ENCODE results near the gene CAPZA1. TPM values are rescaled to one million over a fixed set of nuclear protein-coding genes. Genes with fewer than 3 reads are reported as not detected.
A peak's percentile ranks its signal among the peaks of the same experiment; 100 is the strongest.

CAPZA1 gene
- total RNA-seq, 2 donors from 2014 or later, result 48.1 to 59.9 TPM

DNA sequence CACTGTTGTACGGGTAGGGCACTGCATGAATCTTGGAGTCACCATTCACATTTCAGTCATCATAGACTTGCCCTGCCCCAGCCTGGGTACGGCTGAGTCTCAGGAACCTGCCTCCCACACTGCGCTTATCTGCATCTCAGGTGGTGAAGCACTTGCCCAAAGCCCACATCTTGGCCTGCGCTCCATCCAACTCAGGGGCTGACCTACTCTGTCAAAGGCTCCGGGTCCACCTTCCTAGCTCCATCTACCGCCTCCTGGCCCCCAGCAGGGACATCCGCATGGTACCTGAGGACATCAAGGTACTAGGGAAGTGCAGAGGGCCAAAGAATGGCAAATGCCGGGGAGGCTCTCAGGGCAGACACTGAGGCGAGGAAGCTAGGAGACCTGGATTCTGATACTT is 75.6 kb downstream of the CAPZA1 start:
- DNase-seq, result no peak
- intact Hi-C loops (cut with DNase I), result no loop called here
- ATAC-seq, result no peak

- intact Hi-C loops (cut with DNase I), result no loop called here
- no peak for ATAC-seq
- no peak for DNase-seq
Observed at GRCh38 chr1:112696578-112697314, 77.1 kb downstream of the CAPZA1 start.

GRCh38 chr1:112697781-112698201 is 78.2 kb downstream of the CAPZA1 start:
- intact Hi-C loops (cut with DNase I), result no loop called here

DNA sequence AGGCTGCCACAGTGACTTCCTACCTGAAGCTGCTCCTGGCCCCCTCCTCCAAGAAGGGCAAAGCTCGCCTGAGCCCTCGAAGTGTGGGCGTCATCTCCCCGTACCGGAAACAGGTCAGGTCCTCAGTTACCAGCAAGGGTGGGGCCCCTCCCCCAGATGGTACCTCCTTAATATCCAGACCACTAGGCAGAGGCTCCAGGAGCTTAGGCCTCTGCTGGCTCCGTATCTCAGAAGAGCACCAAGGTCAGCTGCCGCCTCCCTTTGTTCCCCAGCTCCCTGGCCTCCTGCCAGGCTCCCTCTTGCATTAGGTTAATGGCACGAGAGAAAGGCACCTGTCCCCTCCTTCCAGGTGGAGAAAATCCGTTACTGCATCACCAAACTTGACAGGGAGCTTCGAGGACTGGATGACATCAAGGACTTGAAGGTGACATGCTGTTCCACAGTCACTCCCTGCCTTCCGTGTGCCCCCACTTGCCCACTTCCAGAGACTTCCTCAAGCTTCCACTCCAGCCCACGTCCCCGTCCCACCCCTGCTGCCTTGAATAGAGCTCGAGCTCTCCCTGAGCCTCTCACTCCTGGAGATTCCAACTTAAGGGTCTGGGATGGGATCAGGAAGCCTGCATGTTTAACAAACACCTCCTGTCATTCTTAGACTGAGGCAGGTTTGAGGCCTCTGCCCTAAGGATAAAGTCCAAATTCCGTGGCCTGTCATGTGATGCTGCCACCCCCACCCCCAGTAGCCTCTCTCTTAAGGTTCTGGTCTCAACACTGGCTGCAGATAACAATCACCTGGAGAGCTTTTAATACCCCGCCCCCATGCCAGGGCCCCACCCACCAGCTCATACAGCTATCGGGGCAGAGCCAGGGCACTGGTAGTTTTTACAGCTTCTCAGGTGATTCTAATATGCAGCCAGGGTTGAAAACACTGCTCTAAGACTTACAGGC is 79.0 kb downstream of the CAPZA1 start:
- peak; percentile 62 for DNase-seq
- intact Hi-C loops (cut with DNase I), result no loop called here
- no peak for ATAC-seq

More at GRCh38 chr1:112697781-112698201, 78.2 kb downstream of the CAPZA1 start:
- no peak for ATAC-seq
- DNase-seq, result no peak

DNA sequence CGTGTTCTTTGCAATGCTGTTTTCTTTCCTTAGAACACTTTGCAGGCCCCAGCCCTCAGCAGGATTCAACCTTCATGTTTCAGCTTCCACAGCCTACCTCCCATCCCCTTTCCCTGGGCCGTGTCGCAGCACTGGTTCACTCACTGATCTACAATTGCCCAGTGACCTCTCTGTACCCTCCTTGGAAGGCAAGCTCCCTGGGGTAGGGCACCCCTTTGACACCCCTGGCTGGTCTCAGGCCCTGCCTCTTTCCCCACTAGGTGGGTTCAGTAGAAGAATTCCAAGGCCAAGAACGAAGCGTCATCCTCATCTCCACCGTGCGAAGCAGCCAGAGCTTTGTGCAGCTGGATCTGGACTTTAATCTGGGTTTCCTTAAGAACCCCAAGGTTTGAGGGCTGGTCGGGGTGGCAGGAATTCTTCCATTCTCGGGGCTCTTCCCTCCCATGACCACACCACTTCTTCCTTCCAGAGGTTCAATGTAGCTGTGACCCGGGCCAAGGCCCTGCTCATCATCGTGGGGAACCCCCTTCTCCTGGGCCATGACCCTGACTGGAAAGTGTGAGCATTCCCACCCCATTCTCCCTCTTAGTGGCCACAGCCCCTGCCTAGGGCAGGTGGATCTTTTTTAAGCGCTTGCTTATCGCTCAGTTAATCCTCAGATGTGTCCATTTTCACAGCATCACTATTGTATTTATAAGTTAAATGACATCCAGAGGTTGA is 80.0 kb downstream of the CAPZA1 start:
- DNase-seq, result no peak
- ATAC-seq, result no peak
- intact Hi-C loops (cut with DNase I), result no loop called here

DNA sequence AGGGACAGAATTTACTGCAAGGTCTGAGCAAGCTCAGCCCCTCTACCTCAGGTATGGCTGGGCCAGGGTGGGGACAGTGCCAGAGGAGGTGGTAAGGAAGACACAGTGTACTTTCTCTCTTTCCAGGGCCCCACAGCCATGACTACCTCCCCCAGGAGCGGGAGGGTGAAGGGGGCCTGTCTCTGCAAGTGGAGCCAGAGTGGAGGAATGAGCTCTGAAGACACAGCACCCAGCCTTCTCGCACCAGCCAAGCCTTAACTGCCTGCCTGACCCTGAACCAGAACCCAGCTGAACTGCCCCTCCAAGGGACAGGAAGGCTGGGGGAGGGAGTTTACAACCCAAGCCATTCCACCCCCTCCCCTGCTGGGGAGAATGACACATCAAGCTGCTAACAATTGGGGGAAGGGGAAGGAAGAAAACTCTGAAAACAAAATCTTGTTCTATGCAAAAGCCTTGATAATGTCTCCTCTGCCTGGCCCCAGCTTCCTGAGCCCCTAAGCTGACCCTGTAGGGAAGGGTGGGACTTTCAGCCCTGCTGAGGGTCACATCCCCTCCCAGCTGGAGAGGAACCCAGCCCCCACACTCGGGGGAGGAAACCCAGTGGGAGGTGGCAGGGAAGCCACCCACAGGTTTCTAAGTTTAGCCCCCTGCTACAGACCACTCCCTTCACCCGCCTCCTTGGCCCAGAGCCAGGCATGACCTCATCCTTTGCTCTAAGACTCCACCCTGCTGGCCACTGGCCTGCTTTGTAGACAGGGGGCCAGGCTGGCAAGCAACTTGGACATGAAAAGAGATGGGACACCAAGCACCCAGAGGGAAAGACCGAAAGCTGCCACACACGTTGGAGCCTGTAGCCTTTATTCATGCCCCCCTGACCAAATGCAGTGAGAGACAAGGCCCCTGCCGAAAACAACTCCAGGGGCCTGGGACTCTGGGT is 80.9 kb downstream of the CAPZA1 start:
- DNase-seq (peak; percentile 99), ATAC-seq (peak; percentile 74 to 86)
- intact Hi-C loops (cut with DNase I), result no loop called here

GRCh38 chr1:112701227-112702066 is 81.8 kb downstream of the CAPZA1 start:
- intact Hi-C loops (cut with DNase I), result no loop called here
- DNase-seq (no peak), ATAC-seq (peak in 1 of 2 donors; percentile 0)

DNA sequence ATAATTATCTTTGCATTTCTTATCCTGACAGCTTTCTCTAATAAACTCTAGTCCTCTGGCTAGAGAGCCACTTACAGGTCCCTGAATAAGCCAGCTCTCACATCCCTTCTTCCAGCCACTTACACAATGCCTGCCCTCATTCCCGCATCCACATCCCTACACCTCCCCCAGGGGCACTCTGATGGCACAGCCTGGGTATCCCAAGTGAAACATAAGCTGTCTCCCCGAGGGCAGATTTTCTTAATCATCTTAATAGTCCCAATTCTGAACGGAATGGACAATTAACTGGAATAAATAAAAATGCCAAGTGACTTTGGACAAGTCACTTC is 82.4 kb downstream of the CAPZA1 start:
- DNase-seq (no peak), ATAC-seq (no peak)
- intact Hi-C loops (cut with DNase I), result no loop called here

- intact Hi-C loops (cut with DNase I), result no loop called here
- ATAC-seq (no peak), DNase-seq (no peak)
Observed at GRCh38 chr1:112702420-112703261, 83.0 kb downstream of the CAPZA1 start.

DNA sequence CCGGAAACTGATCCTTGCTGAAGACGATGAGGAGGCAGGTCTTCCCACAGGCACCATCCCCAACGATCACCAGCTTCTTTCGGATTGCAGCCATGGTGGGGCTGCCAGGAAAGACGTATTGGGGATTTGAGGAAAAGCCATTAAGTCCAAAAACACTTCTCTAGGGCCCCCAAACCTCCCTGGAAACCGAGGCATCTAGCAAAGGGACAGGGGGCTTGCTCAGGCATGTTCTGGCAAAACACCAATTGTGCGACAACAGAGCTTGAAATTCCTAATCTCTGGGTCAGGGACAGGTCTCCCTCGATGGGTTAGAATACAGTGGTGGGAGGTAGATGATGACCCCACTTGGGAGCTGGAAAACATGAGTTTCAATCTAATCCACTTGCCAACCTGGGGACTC is 84.1 kb downstream of the CAPZA1 start:
- no peak for DNase-seq
- ATAC-seq, result no peak
- intact Hi-C loops (cut with DNase I), result loop anchor here in 1 of 2 donors (2.0 kb wide), 1 partner anchor 29 kb away; the partner anchor contains the start of gene MOV10

DNA sequence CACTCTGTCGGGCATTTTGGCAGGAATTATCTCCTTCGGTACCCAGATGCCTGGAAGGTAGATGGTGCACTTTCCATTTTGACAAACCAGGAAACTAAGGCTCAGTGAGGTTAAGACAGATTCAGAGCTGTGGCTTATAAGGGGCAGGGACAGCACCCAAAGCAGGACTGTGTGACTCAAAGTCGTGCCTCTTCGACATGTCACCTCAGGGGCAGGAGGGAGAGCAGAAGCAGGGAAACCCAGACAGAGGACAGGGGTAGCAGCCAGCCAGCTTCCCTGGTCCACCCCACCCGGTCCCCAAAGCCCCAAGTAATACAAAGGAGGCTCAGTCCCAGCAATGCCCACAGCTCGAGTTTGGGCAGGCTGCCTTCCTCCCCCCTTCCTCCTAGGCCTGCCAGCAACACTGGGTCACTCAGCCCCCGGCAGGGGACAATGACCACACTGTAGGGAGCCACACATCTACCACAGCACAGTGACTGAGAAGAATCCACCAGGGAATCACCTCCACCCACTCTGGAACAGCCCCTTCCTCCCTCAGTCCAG is 84.8 kb downstream of the CAPZA1 start:
- ATAC-seq (no peak), DNase-seq (no peak)
- intact Hi-C loops (cut with DNase I), result loop anchor here in 1 of 2 donors (2.0 kb wide), 1 partner anchor 30 kb away; the partner anchor contains the start of gene MOV10

DNA sequence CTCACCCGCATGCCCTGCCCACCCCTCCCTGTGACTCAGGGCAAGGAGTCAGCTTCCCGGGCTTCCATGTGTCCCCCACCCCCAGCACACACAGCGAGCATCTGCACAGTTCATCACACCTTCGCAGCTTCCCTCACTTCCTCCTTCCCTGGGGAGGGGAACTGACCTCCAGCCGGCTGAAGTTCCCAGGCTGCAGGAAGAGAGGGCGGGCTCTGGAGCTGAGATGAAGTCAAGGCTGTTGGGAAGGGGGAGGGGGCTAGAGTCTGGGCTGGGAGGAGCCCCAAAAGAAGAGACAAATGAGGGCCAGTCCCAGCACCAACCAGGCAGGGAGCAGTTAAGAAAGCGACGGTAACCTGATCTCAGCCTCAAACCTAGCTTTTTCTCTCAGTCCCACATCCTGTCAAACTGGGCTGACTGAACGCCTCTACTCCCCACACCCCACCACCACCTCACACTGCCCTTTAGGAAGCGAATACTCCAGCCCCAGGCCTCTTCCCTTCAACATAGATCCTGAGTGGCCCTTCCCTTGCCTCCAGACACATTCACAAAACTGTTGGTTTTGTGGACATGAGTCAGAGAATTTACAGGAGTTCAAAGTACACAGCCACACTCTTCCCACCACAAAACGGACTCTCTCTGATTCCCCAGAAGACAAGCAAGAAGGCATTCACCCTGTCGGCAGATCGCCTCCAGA is 85.4 kb downstream of the CAPZA1 start:
- ATAC-seq (peak; percentile 64), DNase-seq (peak; percentile 93)
- intact Hi-C loops (cut with DNase I), result loop anchor here (2.0 to 5.0 kb wide), 3 partner anchors 30 to 313 kb away; partner anchors contain the start of genes CAPZA1 (in 1 of the 2), MOV10 (in 1 of the 2) and ST7L (in 1 of the 2)

DNA sequence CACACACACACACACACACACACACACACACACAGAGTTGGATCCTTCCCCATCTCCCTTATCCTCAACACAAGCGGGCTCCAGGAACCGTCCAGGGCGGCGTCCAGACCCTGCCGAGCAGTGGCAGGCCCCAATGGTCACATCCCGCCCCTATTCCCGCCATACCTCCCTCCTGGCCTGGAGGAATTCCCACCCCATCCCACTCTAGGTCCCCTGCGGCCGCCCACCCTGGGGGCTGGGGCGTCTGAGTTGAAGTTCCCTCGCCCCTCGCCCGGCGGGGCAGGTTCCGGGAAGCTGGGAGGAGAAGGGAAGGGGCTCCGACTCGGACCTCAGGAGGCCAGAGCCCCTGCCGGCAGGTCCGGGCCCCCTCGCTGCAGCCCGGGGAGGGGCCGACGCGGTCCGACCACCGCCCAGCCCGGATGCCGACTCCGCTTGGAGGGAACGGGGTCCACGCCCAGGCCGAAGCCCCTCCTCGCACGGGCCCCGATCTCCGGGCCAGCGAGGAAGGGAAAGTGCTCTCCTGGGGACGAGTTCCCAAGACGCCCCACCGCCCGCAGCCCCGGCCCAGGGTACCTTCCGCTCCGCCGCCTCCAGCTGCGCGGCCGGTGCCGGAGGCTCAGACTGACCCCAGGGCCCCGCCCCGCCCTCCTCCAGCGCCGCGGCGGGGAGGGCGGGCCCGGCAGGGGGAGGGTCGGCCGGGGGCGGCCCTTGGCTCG is 87.0 kb downstream of the CAPZA1 start, which contains the start of gene RHOC:
Gene RHOC, minus strand, starts transcription at position 623 of the 716 bp plus-strand sequence. CDS start 3,328 bp downstream, outside the sequence.
- peak; percentile 76 for DNase-seq
- peak; percentile 84 to 87 for ATAC-seq
- intact Hi-C loops (cut with DNase I), result loop anchor here (2.0 to 5.0 kb wide), 3 partner anchors 88 to 314 kb away; partner anchors contain the start of genes CAPZA1 (in 2 of the 2) and ST7L (in 2 of the 2)

DNA sequence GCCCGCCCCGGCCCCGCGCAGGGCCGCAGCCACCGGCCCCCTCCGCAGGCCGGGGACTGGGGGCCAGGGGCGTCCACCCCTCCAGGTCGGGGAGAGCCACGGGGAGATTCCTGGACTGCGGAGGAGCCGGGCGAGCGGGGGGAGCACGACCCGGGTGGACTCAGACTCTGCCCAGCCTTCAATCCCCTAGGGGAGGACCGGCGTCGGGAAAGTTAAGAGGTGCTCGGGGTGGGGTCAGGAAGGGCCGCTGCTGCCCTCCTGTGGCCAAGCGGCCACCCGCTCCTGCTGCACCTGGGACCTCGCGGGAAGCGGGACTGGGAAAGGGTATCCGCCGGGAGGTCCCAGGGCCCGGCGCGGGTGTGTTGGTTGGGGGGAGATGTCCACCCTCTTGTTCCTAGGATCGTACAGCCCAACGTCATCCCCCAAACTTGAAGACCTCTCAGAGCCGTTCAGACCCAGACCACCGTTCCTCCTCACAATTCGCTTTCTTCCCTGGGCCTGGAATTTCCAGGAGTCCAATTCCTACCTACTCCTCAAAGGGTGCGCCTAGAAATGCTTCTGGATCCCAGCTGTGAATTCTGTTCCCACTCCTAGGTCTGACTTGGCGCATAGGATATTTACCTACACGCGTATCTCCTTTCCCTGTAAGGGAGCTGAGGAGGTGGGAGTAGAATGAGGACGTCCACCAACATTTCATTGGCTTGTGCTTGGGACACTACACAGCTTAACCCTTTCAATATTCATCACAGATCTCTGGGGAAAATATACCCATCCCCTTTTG is 87.8 kb downstream of the CAPZA1 start:
- intact Hi-C loops (cut with DNase I), result loop anchor here (2.0 to 5.0 kb wide), 3 partner anchors 89 to 315 kb away; partner anchors contain the start of genes CAPZA1 (in 2 of the 2) and ST7L (in 2 of the 2)
- DNase-seq, result peak; percentile 89
- ATAC-seq, result peak; percentile 64 to 79
